Umbilical cord (tissue), 2 donors: ENCODE data around the gene RRM2. TPM values are rescaled to one million over a fixed set of nuclear protein-coding genes. Genes with fewer than 3 reads are reported as not detected.
"Not testable (repeated sequence)": the region's sequence is repeated elsewhere in the genome, so short reads cannot be mapped to it uniquely, and the experiment has no call there.

Experiments used
- DNase-seq: peaks from one replicate; pipeline ENCODE4 v3.0.0-alpha.2; 2015; ENCODE audit warnings: low spot score
- total RNA-seq: library from RNA; depleted of rRNA; stranded (reverse); fragments of >200 nt; gene quantifications from one replicate; pipeline ENCODE4 v1.2.3, GENCODE V29; 2014; ENCODE audit warnings: low replicate concordance; ENCODE audit not compliant: insufficient read depth

Gene RRM2
- total RNA-seq, 1 donor from 2014 or later = 4.3 TPM

DNA sequence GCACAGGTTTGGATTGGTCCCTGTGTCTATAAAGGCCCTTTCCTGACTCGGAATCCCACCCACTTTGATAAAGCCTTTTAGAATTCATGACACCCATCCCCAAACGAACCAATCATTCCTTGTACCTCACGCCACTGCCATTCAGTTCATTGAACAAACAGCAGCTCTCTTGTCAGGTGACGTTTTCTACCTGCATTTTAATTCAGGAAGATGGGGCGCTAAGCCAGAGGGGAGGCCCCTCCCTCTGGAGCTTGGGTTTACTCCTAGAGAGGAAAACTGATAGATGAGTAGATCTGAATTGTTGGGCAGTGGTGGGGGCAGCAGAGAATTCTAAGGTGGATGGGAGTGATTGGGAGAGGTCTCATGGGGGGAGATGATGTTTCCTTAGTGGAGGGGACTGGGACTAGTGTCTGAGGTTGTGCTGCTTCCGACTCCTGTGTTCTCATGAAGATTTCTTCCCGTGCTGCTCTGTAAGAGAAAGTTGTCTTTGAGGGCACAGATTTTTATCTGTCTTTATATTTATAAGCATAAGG, 9.6 kb downstream of the RRM2 start:
- no peak for DNase-seq

DNA sequence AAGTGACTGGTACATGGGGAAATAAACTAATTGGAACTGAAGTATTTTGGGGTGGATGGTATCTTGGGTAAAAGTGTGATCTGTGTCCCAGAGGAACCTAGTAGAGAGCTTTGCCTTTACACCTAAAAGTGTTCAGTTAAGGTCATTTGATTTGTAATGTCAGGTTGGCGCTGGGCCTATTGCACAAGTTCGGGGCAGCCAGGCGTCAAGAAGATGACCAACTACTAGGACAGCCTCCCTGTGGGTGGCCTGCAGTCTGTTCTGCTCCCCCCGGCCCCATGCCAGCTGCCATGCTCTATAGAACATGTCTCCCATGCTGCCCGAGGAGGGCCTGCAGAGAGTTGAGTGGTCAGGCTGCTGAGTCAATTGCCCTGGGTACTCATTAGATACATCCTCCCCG, 10.1 kb downstream of the RRM2 start:
- DNase-seq = no peak

DNA sequence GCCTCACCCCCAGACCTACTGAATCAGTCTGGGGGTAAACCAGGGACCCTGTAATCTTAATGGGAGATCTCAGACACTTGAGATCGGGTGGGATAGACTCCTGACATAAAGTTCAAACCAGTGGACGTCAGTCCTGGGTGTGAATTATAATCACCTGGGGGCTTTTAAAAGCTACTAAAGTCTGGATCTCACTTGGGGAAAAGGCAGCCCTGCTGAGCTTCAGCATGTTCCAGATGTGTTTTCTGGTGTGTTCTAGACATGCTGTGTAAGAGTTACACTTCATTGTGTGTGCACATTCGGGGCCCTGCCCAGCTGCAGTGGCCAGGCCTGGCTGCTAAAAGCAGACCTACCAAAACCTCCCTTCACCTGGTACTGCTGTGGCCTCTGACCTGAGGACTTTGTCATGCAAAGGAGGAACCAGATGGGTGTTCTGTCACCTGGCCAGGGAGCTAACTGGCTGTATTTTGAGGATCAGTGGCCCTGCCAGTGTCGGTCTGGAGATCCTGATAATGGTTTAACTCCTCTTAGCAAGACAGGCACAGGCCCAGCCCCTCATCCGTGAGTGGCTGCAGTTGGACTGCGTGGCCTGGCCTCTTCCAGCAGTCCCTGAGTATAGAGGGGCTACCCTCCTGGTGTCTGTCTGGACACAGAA, 10.6 kb downstream of the RRM2 start:
- no peak for DNase-seq

DNA sequence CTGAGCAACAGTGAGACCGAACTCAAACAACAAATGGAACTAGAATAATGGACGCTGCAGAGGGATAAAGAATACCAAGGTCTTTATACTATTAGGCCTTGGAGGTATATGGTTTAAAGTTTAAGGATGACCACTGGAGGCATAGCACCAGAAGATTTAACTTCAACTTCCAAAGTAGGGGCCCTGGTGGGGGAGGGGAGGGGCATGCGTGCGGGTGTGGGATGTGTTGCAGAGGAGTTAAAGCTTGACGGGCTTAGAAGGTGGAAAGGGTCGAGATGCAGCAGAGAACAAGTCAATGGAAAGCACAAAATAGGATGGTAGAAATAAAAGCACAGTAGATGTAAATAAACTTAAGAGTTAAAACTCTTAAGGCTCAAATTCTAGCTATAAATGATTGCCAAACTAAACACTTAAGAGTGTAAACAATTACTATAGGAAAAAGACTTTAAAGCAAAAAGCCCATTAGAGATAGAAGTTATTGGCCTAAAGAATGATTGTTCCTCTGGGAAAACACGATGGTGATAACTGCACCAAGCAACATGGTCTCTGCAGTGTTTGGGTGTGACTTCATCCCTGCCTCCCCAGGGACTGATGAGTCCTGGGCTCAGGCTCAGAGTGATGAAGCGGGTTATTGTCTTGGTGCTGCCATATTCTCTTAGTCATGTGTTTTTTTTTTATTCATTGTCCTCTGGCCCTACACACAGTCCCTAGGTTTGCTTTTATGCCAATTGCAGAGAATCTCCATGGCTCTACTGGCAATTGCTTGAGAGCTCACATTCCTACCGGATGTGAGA, 13.0 kb downstream of the RRM2 start:
- no peak for DNase-seq

DNA sequence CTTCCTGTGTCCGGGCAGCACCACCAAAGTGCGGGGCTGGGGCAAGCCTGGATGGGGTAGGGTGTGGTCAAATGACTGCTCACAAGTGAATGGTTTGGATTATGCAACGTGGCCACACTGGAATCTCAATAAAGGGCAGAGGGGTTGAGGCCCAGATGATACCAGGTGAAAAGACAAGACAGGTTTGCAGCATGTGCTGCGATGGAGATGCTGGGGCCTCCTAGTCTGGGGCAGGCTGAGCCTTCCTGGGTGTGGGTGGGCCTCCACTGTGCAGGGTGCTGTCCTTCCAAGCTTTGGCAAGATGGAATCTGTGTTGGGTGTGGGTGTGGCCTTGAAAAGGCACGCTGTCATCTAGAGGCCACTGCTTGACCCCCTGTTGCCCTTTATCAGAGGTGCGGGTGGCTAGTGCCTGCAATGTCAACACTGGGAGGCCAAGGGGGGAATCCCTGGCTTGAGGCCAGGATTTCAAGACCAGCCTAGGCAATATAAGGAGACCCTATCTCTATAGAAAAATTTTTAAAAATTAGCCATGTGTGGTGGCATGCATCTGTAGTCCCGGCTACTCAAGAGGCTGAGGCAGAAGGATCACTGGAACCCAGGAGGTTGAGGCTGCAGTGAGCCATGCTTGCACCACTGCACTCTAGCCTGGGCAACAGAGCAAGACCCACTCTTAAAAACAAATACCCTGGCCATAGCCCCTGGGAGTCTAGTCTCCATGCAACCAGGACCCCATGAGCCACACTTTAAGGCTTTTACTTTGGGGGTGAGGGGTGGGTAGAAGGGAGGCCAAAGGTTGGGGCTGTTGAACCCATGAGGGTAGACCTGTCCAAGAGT, 13.8 kb downstream of the RRM2 start:
- no peak for DNase-seq

DNA sequence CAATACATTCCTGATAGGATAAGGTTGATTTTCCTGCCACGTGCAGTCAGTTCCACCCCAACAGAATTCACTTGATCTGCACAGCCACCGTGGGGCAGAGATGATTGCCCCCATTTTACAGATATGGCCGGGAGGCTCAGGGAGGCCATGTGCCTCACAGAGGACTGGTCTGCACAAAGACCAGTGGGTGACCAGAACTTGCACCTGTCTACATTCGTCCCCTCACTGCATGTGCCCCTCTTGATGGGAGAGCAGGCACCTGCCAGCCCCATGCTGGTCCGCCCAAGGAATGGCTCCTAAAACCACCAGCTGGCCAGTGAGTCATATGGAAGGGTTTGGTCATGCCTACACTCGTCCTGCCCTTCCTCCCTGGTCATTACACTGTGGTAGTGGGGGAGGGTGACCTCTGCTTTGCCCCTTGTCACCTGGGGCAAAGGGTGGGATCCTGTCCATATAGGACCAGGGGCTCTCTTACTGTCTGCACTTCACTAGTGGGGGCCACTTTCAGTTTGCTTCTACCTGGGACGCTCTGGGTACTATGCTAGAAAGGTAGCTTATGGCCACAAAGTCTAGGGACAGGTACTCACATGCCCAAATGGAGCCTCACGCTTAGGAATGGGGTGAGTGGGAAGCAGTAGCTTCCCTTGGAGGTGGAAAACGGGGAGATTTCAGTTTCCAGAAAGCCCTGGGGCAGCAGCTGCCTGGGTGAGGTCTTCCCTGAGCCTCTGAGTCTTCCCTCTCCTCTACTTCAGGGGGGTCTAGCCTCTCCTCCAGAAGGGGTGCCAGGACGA, 14.7 kb downstream of the RRM2 start:
- no peak for DNase-seq

DNA sequence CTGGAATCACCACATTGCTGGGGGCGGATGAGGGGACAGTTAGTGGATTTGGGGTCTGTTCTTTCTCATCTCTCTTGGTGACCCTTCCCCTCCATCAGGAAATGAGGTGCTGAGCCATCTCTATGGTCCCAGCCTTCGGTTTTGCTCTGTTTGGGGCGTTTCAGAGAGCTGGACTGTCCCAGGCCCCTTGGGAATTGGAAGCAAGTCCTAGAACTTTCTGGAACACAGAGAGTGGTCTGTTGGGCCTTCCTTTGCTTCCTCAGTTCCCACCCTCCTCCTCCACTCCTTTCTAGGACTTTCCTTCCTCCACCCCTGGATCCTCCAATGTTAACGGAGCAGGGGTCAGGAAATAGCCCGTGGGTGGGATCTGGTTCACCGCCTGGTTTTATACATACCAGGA, 17.0 kb downstream of the RRM2 start:
- no peak for DNase-seq

DNA sequence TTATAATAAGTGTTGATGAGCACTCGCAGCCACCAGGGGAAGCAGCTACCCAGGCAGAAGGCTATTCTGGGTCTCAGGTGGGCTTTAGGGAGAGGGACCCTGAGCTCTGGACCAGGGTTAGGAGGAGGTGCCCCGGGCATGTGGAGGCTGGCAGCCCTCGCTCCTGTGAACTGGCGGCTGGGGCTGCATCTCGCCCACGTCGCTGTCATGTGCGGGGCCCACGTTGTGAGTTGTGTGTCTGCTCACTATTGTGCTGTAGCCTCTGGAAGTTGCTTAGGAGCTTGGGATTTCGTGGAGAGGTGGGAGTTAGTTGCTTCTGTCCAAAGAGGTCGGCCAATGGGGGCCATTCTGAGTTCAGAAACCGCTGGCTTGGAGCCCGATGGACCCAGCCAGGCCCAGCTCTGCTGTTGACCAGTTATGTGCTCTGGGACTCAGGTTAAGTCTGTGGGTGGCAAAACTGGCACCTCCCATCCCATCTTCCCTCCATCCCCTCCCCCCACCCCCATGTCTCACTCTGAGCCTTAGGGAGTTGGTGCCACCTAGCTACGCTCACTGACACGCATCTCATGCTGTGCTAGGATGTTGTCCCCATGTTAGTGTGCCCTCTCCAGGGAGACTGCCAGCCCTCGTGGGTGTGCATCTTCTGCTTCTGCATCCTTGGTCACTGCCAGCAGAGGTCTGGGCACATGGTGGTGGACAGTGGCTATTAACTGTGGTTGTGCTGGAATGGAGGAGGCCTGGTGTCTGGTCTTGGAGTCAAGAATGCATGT, 18.5 kb downstream of the RRM2 start:
- no peak for DNase-seq

DNA sequence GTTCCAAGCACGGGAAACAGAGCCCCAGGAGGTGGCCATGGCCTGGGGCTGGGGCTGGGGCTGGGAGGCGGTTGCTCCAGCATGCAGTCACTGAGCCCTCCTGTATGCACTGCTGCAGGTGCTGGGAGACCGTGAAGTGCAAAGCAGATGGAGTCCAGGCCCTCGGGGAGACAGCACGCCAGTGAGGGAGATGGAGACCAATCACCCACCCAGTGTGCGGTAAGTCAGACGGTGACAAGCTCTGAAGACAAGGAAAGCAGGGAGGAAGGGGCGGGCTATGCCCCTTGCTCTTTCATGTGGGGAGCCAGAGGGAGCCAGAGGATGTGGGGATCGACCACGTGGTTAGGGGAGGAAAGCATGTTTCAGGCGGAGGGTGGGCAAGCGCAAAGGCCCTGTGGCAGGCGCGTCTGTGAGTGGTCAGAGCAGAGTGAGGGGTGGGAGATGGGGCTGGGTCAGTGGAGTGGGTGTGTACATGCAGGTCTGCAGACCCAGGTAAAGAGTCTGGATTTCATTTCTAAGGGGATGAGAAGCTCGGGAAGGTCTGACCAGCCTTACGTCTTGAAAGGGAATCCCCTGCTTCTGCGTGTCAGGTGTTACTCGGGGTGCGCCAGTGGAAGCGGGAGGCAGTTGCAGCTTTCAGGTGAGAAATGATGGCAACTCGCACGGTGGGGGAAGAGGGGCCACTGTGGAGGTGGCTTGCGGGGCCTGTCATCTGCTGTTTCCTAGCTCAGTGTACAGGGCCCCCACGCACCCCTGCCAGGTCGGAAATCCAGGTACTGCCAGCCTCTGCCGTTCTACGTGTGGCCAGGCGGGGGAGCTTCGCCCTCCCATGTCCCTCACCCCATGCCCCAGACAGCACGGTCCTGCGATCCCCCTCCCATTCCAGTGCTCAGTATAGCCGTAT, 19.4 kb downstream of the RRM2 start:
- DNase-seq = no peak

DNA sequence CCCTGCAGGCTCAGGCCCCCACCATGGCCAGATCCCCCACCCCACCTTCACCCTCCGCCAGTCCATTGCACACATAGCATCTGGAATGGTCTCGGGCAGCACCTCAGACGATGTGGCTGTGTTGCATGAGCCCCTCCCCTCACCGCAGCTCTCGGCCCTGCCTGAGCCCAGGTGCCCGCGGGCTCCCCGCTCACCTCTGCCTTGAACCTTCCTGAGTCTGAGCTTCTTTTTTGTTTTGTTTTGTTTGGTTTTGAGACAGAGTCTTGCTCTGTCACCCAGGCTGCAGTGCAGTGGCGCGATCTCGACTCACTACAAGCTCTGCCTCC, 20.1 kb downstream of the RRM2 start:
- DNase-seq = no peak

DNA sequence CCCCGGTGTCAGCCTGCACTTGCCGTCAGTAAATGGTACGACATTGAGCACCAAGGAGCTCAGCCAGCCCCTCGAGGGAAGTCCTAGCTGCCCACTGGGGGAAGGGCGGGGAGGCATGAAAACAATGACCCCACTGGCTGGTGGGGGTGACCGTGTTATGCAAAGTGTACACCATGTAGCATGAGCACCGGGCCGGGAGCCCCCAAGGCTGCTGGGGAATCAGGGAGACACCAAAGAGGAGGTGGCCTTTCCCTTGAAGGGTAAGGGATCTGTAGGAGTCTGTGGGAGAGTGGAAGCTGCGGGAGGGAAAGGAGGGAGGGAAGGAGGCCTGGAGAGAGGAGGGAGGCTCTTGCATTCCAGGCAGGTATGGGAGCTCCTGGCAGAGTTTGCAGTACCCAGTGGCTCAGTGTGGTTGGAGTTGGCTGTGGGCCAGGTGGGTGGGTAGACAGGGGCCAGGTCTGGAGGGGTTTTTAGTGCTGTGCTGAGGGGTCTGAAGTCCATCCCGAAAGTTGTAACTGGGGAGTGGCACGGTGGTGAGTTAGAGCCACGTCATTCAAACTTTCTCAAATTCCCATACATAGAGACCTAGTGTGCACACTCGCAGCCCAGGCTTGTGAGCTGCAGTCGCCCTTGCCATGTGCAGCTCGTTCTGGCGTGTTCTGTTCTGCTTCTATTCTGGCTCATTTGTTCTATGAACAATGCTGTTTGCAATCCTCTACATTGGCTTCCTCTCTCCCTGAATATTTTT, 22.4 kb downstream of the RRM2 start:
- DNase-seq = no peak

DNA sequence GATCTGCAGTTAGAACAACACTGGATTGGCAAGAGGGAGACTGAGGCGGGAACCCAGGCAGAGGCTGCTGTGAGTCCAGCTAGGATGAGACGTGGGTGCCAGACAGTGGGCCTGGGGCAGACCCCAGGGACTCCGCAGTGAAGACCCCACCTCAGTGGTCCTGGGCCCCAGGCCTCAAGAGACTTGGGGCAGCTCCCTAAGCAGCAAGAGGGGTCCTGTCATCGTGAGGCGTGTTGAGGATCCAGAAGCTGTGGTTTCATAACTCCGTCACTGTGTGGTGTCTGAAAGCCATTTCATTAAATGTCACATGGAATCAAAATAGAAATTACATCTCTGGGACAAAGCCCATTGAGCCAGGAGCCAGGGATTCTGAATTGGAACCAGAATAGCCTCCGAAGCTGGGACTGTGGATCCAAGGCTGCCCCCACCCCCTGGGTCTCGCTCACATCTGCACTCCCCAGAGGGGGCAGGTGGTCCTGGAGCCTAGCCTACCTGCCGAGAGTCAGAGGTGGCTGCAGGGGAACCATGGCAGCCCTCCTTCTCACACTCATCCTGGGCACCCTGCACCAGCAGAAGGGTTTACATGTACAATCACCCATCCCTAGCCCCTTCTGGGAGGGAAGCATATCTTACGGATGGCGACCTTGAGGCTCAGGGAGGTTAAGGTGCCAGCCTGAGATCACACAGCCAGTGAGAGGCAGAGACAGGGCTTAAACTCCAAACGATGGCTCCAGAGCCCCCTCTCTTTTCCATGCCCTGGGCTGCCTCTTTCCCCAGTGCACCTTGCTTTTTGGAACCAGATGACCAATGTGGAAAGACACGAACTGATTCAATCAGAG, 23.2 kb downstream of the RRM2 start:
- no peak for DNase-seq

DNA sequence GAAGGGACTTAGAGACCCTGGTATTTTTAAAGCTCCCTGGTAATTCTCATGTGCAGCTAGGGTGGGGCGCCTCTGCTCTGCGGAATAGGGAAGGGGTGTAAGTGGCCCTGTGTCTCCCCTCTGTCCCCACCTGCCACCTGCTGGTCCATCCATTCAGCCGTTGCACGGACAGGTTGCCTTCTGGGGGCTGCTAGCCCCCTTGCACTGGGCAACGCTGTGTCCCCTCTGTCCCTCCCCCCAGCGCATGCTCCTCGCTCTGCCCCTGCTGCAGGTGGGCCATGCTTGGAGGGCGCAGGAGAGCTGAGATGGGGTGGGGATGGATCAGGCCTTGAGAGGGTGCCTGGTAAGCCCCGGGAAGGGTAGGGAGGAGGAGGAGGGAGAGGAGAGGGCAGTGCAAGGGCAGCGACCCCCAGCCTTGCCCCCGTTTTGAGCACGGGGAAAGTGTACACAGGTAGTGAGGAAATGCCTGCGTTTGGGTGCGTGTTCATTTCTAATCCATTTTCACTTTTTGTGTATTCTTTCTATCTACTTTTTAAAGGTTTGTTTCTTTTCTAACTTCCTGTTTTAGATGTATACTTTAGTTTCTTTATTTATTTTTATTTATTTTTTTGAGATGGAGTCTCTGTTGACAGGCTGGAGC, 23.9 kb downstream of the RRM2 start:
- no peak for DNase-seq

DNA sequence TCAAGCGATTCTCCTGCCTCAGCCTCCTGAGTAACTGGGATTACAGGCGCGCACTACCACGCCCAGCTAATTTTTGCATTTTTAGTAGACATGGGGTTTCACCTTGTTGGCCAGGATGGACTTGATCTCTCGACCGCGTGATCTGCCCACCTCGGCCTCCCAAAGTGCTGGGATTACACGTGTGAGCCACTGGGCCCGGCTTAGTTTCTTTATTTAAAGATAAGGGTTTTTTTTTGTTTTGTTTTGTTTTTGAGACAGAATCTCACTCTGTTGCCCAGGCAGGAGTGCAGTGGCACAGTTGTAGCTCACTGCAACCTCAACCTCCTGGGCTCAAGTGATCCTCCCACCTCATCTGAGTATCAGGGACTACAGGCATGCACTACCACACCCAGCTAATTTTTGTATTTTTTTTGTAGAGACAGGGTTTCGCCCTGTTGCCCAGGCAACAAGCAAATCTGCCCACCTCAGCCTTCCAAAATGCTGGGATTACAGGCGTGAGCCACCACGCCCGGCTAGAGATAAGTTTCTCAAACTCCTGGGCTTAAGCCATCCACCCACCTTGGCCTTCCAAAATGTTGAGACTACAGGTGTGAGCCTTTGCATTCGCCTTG, 24.6 kb downstream of the RRM2 start:
- DNase-seq = not testable (repeated sequence)

DNA sequence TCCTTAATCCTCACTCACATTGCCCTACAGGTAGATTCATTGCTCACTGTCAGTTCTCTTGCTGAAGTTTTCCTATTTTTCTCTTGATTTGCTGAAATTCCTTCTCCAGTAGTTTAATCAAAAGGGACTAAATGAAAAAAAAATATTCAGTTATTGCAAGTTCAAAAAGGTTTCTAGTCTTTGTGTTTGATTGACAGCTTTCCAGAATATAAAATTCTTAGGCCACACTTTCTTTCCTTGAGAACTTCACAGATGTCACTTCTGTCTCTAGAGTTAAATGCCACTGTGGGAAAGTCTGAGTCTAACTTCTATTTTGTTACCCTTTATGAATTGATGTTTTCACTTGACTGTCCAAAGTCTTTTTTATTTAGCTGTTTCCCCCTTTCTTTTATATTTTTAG, 25.7 kb downstream of the RRM2 start:
- no peak for DNase-seq

DNA sequence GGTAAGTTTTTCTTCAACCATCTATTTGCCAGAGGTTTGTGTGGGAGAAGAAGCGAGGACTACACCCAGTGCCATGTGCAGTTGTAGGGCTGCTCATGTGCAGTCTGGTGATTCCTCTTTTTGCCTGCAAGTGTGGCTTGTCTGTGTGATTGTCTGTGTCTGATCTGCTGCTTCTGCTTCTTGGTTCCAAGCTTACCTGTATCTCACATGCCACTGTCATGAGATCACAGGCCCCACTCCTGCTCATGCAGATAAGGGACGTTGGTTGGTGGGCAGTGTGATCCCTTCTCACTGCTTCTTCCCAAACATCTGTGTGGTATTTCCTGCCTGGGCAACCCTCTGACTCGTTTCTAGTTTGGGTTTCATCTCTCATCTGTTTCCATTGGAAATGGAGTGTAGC, 27.1 kb downstream of the RRM2 start:
- DNase-seq = no peak

DNA sequence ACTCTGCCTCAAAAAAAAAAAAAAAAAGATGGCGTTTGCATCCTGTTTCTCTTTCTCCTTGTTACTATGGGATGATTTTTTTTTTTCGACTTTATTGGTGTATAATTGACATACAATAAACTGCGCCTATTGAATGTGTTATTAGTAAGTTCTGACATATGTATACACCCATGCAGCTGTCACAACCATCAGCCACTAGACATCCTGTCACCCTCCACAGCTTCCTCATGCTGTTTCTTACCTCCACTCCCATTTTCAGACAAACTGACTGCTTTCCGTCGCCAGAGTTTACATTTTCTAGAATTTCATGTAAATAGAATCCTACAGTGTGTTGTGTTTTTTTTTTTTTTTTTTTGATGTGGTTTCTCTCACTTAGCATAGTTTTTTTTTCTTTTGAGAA, 27.9 kb downstream of the RRM2 start:
- DNase-seq = no peak
